Upper lobe of left lung (tissue), 6 donors: ENCODE data around the gene ZC3H4. TPM values are rescaled to one million over a fixed set of nuclear protein-coding genes. Genes with fewer than 3 reads are reported as not detected.

ENCODE experiments used
- ATAC-seq, 2 donors: fragments of 200-7000 bp; cut with Tn5 transposase; one replicate each; pipeline ENCODE4 v1.9.1; 2022; ENCODE audit warnings: mild to moderate bottlenecking in 2 of 2, moderate library complexity in 2 of 2; ENCODE audit not compliant: low FRiP score in 2 of 2
- DNase-seq, 2 donors: peaks; one replicate each; pipeline ENCODE4 v3.0.0-alpha.2; 2019 to 2020
- H3K27ac ChIP-seq, 4 donors: fragments of 200-600 bp; sonication (generic); one replicate each; pipeline ENCODE4 v1.5.1; 2016 to 2019
- H3K27me3 ChIP-seq, 4 donors: fragments of 200-600 bp; sonication (generic); one replicate each; pipeline ENCODE4 v1.5.1; 2017 to 2019
- H3K36me3 ChIP-seq, 4 donors: fragments of 200-600 bp; sonication (generic); one replicate each; pipeline ENCODE4 v1.5.1; 2016 to 2019
- H3K4me1 ChIP-seq, 4 donors: fragments of 200-600 bp; sonication (generic); one replicate each; pipeline ENCODE4 v1.5.1; 2018 to 2019
- H3K4me3 ChIP-seq, 4 donors: fragments of 200-600 bp; sonication (generic); one replicate each; pipeline ENCODE4 v1.5.1; 2017 to 2019; ENCODE audit warnings: mild to moderate bottlenecking in 2 of 4, moderate library complexity in 1 of 4
- H3K9me3 ChIP-seq, 4 donors: fragments of 200-600 bp; sonication (generic); one replicate each; pipeline ENCODE4 v1.5.1; 2018 to 2019
- CTCF ChIP-seq, 6 experiments: fragments of 450-650 bp in 4 of 6; fragments of 200-600 bp in 2 of 6; sonication (generic) in 2 of 6; IDR thresholded peaks; one replicate each; pipeline ENCODE4 v1.5.1; 2016 to 2019; ENCODE audit warnings: antibody characterized with exemption in 6 of 6
- EP300 ChIP-seq, 4 donors: sonication (generic); formaldehyde crosslinking; IDR thresholded peaks; one replicate each; pipeline ENCODE4 v1.5.1; 2017; ENCODE audit warnings: antibody characterized with exemption in 4 of 4, control low read depth in 2 of 4
- POLR2A ChIP-seq, 4 donors: fragments of 450-650 bp; IDR thresholded peaks; one replicate each; pipeline ENCODE4 v1.5.1; 2016 to 2017; ENCODE audit warnings: antibody characterized with exemption in 4 of 4, mild to moderate bottlenecking in 2 of 4
- POLR2AphosphoS5 ChIP-seq, 2 donors: sonication (generic); formaldehyde crosslinking; IDR thresholded peaks; one replicate each; pipeline ENCODE4 v1.5.1; 2017; ENCODE audit warnings: antibody characterized with exemption in 2 of 2
- WGBS, 2 donors: methylation state at CpG; one replicate each; pipeline ENCODE4 v1.1.5; 2017 to 2018; 5-methylcytosine and 5-hydroxymethylcytosine counted together
- total RNA-seq, 6 donors: library from RNA; depleted of rRNA in 4 of 6; stranded (reverse); fragments of >200 nt in 4 of 6; gene quantifications; one replicate each; pipeline versions ENCODE4 v1.1.0 to v1.2.1, GENCODE V29; 2016 to 2021
- donor health status: DM: no; HTN: no; CAD: no; lungs with moderate emphysema.
- donor health status: DM: no; HTN: yes; CAD: no; lungs with severe emphysema.

ZC3H4 gene
- total RNA-seq = 10 to 100 TPM; 28.6 to 57.6 (median 44.1) TPM

- peak; percentile 91 to 97 for TF ChIP-seq POLR2AphosphoS5 (IDR thresholded peaks at IDR 0.05)
- no peak for TF ChIP-seq EP300 (IDR thresholded peaks at IDR 0.05)
- TF ChIP-seq CTCF (IDR thresholded peaks at IDR 0.05) = peak in 1 of 6 experiments; percentile 5
- peak; percentile 52 to 92 (median 80) for TF ChIP-seq POLR2A (IDR thresholded peaks at IDR 0.05)
- ATAC-seq = peak; percentile 96 to 99
- Histone ChIP-seq H3K36me3 (no peaks in the 10 kb centered on the region), H3K27ac (peak within 1 kb of the TSS; percentile 98 to 100 (median 100)), H3K27me3 (no peaks in the 10 kb centered on the region), H3K4me3 (peak within 1 kb of the TSS; percentile 62 to 86 (median 74)), H3K9me3 (no peaks in the 10 kb centered on the region), H3K4me1 (peaks cover 19 to 30% (median 21%) of the 10 kb centered on the region in 4 donors)
- peak; percentile 97 to 99 for DNase-seq
- WGBS, 2 donors = 0% methylated on average over 59 of the region's 59 CpGs
Measured at GRCh38 chr19:47112997-47113849, at the start of gene ZC3H4. Gene ZC3H4, minus strand, starts transcription at chr19:47113776. Its CDS starts 1,192 bp downstream, at chr19:47112584.

GRCh38 chr19:47161876-47162489 lies 48.4 kb upstream of the ZC3H4 start:
- DNase-seq = no peak
- Histone ChIP-seq H3K4me3 (no peak overlapping the region), H3K27me3 (no peaks in the 10 kb centered on the region), H3K27ac (peak overlapping the region in 1 of 4 donors; percentile 48), H3K4me1 (peaks cover 30 to 38% (median 37%) of the 10 kb centered on the region in 4 donors), H3K36me3 (peaks cover 0 to 6% (median 0%) of the 10 kb centered on the region in 4 donors), H3K9me3 (no peaks in the 10 kb centered on the region)
- WGBS, 2 donors = 74 to 82% methylated on average over 3 of the region's 3 CpGs
- TF ChIP-seq POLR2A (IDR thresholded peaks at IDR 0.05) (no peak), CTCF (IDR thresholded peaks at IDR 0.05) (no peak), EP300 (IDR thresholded peaks at IDR 0.05) (no peak), POLR2AphosphoS5 (IDR thresholded peaks at IDR 0.05) (no peak)
- ATAC-seq = no peak

GRCh38 chr19:47158879-47159503 lies 45.4 kb upstream of the ZC3H4 start:
- peaks cover 39 to 52% (median 49%) of the 10 kb centered on the region in 4 donors for H3K4me1 ChIP-seq
- 78 to 80% methylated on average over 7 of the region's 7 CpGs for WGBS, 2 donors
- no peak for ATAC-seq
- no peaks in the 10 kb centered on the region for H3K9me3 ChIP-seq
- peak overlapping the region; percentile 5 to 87 (median 80) for H3K27ac ChIP-seq
- no peak for DNase-seq
- TF ChIP-seq CTCF (IDR thresholded peaks at IDR 0.05) = no peak
- no peak for TF ChIP-seq POLR2A (IDR thresholded peaks at IDR 0.05)
- TF ChIP-seq EP300 (IDR thresholded peaks at IDR 0.05) = no peak
- no peak for TF ChIP-seq POLR2AphosphoS5 (IDR thresholded peaks at IDR 0.05)
- H3K27me3 ChIP-seq = no peaks in the 10 kb centered on the region
- no peak overlapping the region for H3K4me3 ChIP-seq
- peaks cover 0 to 31% (median 5%) of the 10 kb centered on the region in 4 donors for H3K36me3 ChIP-seq

GRCh38 chr19:47158367-47158791 lies 44.8 kb upstream of the ZC3H4 start:
- WGBS, 2 donors = 42 to 43% methylated on average over 8 of the region's 8 CpGs
- Histone ChIP-seq H3K27ac (peak overlapping the region; percentile 55 to 87 (median 80)), H3K36me3 (peaks cover 0 to 37% (median 8%) of the 10 kb centered on the region in 4 donors), H3K4me3 (no peak overlapping the region), H3K9me3 (no peaks in the 10 kb centered on the region), H3K27me3 (no peaks in the 10 kb centered on the region), H3K4me1 (peaks cover 39 to 55% (median 51%) of the 10 kb centered on the region in 4 donors)
- TF ChIP-seq POLR2A (IDR thresholded peaks at IDR 0.05) (no peak), POLR2AphosphoS5 (IDR thresholded peaks at IDR 0.05) (peak in 1 of 2 donors; percentile 1)
- peak in 1 of 2 donors; percentile 24 for DNase-seq
- ATAC-seq = peak in 1 of 2 donors; percentile 12
